Measurements from ENCODE around the gene ATRN.

ATRN gene

GRCh38 chr20:3655131-3655405, 184.2 kb downstream of the ATRN start:
- H3K36me3 ChIP-seq (ENCODE audit: insufficient read depth, low read length), result no peaks in the 10 kb centered on the region
- H3K9me2 ChIP-seq (ENCODE audit: low read depth, low read length), result no peaks in the 10 kb centered on the region
- no peaks in the 10 kb centered on the region for H4K20me1 ChIP-seq (ENCODE audit: insufficient read depth, low read length)
- no peak overlapping the region for H3K4me3 ChIP-seq (ENCODE audit: low read depth, low read length, poor library complexity, severe bottlenecking)
- no peaks in the 10 kb centered on the region for H3K79me2 ChIP-seq (ENCODE audit: insufficient read depth, low read length)
- no peaks in the 10 kb centered on the region for H3K27me3 ChIP-seq (ENCODE audit: insufficient read depth, low read length)
- no peaks in the 10 kb centered on the region for H3F3A ChIP-seq (ENCODE audit: insufficient read depth, low read length)
- H3K9me3 ChIP-seq (ENCODE audit: low read length), result no peaks in the 10 kb centered on the region
- H3K9ac ChIP-seq (ENCODE audit: low read length), result no peak overlapping the region
- no peak overlapping the region for H3K4me2 ChIP-seq (ENCODE audit: low read length)
- no peak overlapping the region for H2AFZ ChIP-seq (ENCODE audit: low read length)
- H3K4me1 ChIP-seq (ENCODE audit: insufficient read depth, low read length, severe bottlenecking), result peaks cover 29% of the 10 kb centered on the region
- H3K27ac ChIP-seq (ENCODE audit: low read depth, low read length, poor library complexity, severe bottlenecking), result no peak overlapping the region
- TF ChIP-seq EZH2 (IDR thresholded peaks at IDR 0.05; ENCODE audit: borderline replicate concordance, low read length), result no peak

GRCh38 chr20:3658019-3658715, 187.3 kb downstream of the ATRN start:
- Histone ChIP-seq H3K27me3 (ENCODE audit: insufficient read depth, low read length) (0 out of 2 replicates have a peak, but pooled peaks cover 3% of the 10 kb centered on the region), H3K4me3 (ENCODE audit: low read depth, low read length, poor library complexity, severe bottlenecking) (no peak overlapping the region), H3K27ac (ENCODE audit: low read depth, low read length, poor library complexity, severe bottlenecking) (no peak overlapping the region), H4K20me1 (ENCODE audit: insufficient read depth, low read length) (no peaks in the 10 kb centered on the region), H3K79me2 (ENCODE audit: insufficient read depth, low read length) (no peaks in the 10 kb centered on the region), H3K9ac (ENCODE audit: low read length) (no peak overlapping the region), H3K4me1 (ENCODE audit: insufficient read depth, low read length, severe bottlenecking) (peaks cover 4% of the 10 kb centered on the region), H3K4me2 (ENCODE audit: low read length) (no peak overlapping the region), H2AFZ (ENCODE audit: low read length) (no peak overlapping the region), H3K9me2 (ENCODE audit: low read depth, low read length) (no peaks in the 10 kb centered on the region), H3K9me3 (ENCODE audit: low read length) (no peaks in the 10 kb centered on the region), H3F3A (ENCODE audit: insufficient read depth, low read length) (no peaks in the 10 kb centered on the region), H3K36me3 (ENCODE audit: insufficient read depth, low read length) (no peaks in the 10 kb centered on the region)
- TF ChIP-seq EZH2 (IDR thresholded peaks at IDR 0.05; ENCODE audit: borderline replicate concordance, low read length) (no peak), CTCF (IDR thresholded peaks at IDR 0.05; ENCODE audit: low read length) (no peak)

- H3K27me3 ChIP-seq (ENCODE audit: insufficient read depth, low read length), result 0 out of 2 replicates have a peak, but pooled peaks cover 3% of the 10 kb centered on the region
These were observed 188.1 kb downstream of the ATRN start for GRCh38 chr20:3658716-3659491.

More at GRCh38 chr20:3658716-3659491, 188.1 kb downstream of the ATRN start:
- Histone ChIP-seq H3K79me2 (ENCODE audit: insufficient read depth, low read length) (no peaks in the 10 kb centered on the region), H3K4me2 (ENCODE audit: low read length) (no peak overlapping the region), H3K9me3 (ENCODE audit: low read length) (no peaks in the 10 kb centered on the region), H3F3A (ENCODE audit: insufficient read depth, low read length) (no peaks in the 10 kb centered on the region), H3K9ac (ENCODE audit: low read length) (no peak overlapping the region), H3K4me3 (ENCODE audit: low read depth, low read length, poor library complexity, severe bottlenecking) (no peak overlapping the region), H3K36me3 (ENCODE audit: insufficient read depth, low read length) (no peaks in the 10 kb centered on the region), H3K4me1 (ENCODE audit: insufficient read depth, low read length, severe bottlenecking) (no peaks in the 10 kb centered on the region), H3K9me2 (ENCODE audit: low read depth, low read length) (no peaks in the 10 kb centered on the region), H2AFZ (ENCODE audit: low read length) (no peak overlapping the region), H3K27ac (ENCODE audit: low read depth, low read length, poor library complexity, severe bottlenecking) (no peak overlapping the region), H4K20me1 (ENCODE audit: insufficient read depth, low read length) (no peaks in the 10 kb centered on the region)
- TF ChIP-seq EZH2 (IDR thresholded peaks at IDR 0.05; ENCODE audit: borderline replicate concordance, low read length) (no peak), CTCF (IDR thresholded peaks at IDR 0.05; ENCODE audit: low read length) (no peak)

Data from OCI-LY1 (cell line).